Fibroblast of villous mesenchyme (primary cell): ENCODE data around the gene CDKL4. TPM values are rescaled to one million over a fixed set of nuclear protein-coding genes. Genes with fewer than 3 reads are reported as not detected.
"Not testable (repeated sequence)": the region's sequence is repeated elsewhere in the genome, so short reads cannot be mapped to it uniquely, and the experiment has no call there.

Experiments
- DNase-seq: peaks from one replicate; pipeline ENCODE4 v3.0.0-alpha.2; 2010; ENCODE audit warnings: low read depth
- H3K4me3 ChIP-seq: 2 replicates; pipeline ENCODE4 v1.5.1; 2011; ENCODE audit warnings: low read depth, mild to moderate bottlenecking, low read length
- total RNA-seq: library from RNA; depleted of rRNA; stranded (reverse); fragments of >200 nt; gene quantifications from 2 replicates; pipeline ENCODE4 v1.2.3, GENCODE V29; 2012
- TF ChIP-seq, protein P1 (sequence below): IDR thresholded peaks from 2 replicates; pipeline ENCODE4 v1.5.1; 2012; ENCODE audit warnings: low read depth, mild to moderate bottlenecking, low read length; ENCODE audit not compliant: insufficient read depth

Gene CDKL4
- total RNA-seq, 1 donor = 4.3 TPM

DNA sequence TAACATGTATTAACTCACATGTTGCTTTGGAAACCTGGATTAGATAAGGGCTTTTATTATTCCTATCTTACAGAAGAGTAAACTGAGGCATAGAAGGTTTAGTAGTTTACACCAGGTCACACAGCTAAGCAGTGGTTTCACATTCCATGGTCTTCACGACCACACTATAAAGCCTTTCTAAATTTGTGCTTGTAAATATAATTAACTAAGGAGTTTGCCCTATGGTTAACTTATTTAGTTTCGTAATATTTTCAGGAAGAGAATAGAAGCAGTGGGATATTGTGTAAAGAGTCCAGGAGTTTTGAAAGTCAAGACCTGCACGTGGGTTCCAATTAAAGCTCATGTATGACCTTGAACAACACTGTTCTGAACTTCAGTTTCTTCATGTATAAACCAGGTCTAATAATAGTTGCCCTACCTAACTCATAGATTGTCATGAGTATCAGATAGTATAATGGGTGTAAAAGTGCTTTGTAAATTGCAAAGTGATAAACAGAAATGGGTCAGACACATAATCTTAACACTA is 103.4 kb downstream of the CDKL4 start:
- DNase-seq = peak; percentile 54
- H3K4me3 ChIP-seq = no peak overlapping the region
- TF ChIP-seq, protein P1, sequence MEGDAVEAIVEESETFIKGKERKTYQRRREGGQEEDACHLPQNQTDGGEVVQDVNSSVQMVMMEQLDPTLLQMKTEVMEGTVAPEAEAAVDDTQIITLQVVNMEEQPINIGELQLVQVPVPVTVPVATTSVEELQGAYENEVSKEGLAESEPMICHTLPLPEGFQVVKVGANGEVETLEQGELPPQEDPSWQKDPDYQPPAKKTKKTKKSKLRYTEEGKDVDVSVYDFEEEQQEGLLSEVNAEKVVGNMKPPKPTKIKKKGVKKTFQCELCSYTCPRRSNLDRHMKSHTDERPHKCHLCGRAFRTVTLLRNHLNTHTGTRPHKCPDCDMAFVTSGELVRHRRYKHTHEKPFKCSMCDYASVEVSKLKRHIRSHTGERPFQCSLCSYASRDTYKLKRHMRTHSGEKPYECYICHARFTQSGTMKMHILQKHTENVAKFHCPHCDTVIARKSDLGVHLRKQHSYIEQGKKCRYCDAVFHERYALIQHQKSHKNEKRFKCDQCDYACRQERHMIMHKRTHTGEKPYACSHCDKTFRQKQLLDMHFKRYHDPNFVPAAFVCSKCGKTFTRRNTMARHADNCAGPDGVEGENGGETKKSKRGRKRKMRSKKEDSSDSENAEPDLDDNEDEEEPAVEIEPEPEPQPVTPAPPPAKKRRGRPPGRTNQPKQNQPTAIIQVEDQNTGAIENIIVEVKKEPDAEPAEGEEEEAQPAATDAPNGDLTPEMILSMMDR = no peak

DNA sequence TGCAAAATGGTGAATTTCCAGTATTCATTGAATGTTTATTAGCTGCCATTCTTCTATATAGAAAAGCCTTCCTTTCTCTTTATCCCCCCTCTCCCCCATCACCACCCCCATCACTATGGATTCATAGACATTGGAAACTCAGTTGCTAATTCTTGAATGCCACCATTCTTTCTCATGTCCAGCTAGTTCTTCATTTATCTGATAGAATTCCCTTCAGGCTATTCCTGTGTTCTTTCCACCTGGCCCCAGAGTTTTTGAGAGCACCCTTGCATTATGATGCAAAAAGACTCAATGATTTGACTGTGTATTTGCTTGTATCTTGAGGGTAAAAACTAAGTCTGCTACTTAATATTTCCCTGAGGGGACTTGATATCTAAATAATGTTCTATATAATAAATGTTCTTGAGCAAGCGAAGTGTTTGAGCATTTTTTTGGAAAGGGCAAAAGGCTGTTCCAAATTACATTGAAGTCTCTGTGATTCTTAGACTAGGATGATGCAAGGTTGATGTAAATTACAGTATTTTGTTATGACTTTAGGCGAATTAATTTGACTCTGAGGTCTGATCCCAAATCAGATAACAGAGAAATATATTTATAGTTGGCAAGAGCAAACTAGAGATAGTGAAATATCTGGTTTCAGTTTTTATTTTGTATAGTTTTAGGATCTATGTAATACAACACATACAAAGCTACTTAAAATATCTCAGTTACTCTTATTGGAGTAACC is 104.1 kb downstream of the CDKL4 start:
- TF ChIP-seq, protein P1 = no peak
- DNase-seq = peak; percentile 46
- H3K4me3 ChIP-seq = no peak overlapping the region

DNA sequence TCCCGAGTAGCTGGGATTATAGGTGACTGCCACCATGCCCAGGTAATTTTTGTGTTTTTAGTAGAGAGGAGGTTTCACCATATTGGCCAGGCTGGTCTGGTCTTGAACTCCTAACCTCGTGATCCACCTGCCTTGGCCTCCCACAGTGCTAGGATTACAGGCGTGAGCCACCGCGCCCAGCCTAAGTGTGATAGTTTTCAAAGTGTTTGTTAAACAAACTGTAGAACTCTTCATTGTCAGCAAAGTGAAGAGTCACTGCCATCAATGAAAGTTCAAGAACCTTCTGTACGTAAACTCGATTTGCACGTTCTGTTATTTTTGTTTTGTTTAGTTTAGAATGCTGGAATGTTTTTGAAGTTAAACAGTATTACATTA is 104.9 kb downstream of the CDKL4 start:
- no peak overlapping the region for H3K4me3 ChIP-seq
- no peak for DNase-seq
- TF ChIP-seq, protein P1 = no peak

DNA sequence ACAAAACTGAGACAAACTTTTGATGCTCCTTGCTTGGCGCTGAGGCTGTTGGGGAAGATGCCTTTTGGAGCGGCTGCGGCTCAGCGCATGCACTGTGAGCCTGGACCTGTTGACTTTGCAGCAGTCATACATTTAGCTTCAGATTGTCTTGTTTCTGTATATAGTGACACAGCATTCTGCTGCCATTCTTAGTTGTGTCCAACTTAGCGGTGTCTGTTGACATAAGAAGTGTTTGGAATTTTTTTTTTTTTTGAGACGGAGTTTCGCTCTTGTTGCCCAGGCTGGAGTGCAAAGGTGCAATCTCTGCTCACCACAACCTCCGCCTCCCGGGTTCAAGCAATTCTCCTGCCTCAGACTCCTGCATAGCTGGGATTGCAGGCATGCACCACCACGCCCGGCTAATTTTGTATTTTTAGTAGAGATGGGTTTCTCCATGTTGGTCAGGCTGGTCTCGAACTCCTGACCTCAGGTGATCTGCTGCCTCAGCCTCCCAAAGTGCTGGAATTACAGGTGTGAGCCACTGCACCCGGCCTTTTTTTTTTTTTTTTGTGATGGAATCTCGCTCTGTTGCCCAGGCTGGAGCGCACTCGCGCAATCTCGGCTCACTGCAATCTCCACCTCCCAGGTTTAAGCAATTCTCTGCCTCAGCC is 105.5 kb downstream of the CDKL4 start:
- DNase-seq = not testable (repeated sequence)

DNA sequence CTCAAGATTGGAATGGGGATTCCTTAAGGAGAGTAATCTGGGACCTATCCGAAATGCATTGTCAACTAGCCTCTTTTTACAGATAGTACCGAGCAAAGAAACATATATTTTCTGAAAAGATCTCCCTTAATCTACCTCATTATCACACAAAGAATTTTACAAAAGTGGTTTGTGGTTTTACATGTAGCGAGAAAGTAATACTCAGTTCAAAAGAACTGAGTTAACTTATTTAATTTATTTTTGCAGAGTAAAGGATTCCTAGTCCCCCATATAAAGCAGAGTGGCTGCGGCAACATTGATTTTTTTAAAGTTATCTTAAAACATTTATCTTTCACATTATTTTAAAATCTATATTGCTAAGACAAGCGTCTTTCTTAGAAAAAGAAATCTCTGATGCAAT is 107.0 kb downstream of the CDKL4 start:
- H3K4me3 ChIP-seq = no peak overlapping the region
- TF ChIP-seq, protein P1 = no peak
- no peak for DNase-seq

More for the DNA sequence above, 105.5 kb downstream of the CDKL4 start:
- not testable (repeated sequence) for H3K4me3 ChIP-seq

DNA sequence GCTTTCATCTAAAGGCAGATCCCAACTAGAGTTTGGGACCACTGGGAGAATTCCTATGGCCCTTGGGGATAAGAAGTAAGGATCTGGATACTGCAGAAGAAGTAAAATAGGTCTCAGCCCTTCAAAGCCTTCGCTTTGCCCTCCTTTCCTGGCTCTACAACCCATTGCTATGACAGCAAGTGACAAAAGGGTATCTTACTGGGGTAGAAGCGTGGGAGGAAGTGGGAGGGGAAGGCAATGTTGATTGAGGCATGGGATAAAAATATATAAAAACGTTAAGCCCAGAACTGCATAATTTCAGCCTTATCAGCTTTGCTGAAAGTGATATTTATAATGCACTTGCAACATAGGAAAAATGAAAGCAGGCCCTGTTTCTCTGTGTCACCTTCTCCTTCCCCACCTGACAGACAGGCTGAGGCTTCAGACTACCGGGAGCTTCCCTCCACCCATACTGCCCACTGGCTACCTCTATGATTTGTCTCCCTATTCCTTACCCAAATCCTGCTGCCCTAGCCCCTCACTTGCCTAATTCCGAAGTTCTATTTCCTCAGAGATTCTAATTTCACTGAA is 108.0 kb downstream of the CDKL4 start:
- no peak overlapping the region for H3K4me3 ChIP-seq
- DNase-seq = no peak
- TF ChIP-seq, protein P1 = no peak

DNA sequence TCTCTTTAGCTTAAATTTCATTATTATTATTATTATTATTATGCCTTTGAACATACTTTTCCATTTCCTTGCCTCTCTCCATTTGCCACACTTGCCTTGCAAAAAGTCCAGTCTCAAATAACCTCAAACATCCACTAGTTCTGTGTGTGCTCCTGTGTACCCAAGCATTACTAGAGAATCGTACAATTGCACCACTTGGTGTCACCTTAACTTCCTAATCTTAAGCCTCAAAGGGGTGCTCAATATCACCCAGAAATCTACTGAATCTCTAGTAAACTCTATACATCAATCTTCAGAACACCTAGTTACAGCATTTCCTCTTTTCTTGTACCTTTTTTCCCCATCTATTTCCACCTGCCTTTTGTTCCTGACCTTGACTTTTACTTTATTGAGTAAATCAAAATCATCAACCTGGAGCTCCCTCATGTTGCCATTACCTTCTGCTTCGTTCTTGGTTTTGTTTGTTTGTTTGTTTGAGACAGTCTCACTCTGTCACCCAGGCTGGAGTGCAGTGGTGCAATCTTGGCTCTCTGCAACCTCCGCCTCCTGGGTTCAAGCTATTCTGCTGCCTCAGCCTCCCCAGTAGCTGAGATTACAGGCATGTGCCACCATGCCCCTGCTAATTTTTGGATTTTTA is 110.4 kb downstream of the CDKL4 start:
- no peak overlapping the region for H3K4me3 ChIP-seq
- TF ChIP-seq, protein P1 = no peak
- no peak for DNase-seq
